ENCODE results near the gene KLHL29.

The KLHL29 gene

GRCh38 chr2:23684395-23685176 is 299.6 kb downstream of the KLHL29 start:
- no peak overlapping the region for H3K4me3 ChIP-seq (replicated peaks; ENCODE audit: low read depth, low read length)
- TF ChIP-seq, protein P1, sequence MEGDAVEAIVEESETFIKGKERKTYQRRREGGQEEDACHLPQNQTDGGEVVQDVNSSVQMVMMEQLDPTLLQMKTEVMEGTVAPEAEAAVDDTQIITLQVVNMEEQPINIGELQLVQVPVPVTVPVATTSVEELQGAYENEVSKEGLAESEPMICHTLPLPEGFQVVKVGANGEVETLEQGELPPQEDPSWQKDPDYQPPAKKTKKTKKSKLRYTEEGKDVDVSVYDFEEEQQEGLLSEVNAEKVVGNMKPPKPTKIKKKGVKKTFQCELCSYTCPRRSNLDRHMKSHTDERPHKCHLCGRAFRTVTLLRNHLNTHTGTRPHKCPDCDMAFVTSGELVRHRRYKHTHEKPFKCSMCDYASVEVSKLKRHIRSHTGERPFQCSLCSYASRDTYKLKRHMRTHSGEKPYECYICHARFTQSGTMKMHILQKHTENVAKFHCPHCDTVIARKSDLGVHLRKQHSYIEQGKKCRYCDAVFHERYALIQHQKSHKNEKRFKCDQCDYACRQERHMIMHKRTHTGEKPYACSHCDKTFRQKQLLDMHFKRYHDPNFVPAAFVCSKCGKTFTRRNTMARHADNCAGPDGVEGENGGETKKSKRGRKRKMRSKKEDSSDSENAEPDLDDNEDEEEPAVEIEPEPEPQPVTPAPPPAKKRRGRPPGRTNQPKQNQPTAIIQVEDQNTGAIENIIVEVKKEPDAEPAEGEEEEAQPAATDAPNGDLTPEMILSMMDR (IDR thresholded peaks at IDR 0.05; ENCODE audit: low read length, missing control alignments): no peak
- no peak for DNase-seq (ENCODE audit: low read depth)

- H3K4me3 ChIP-seq (replicated peaks; ENCODE audit: low read depth, low read length): no peak overlapping the region
- DNase-seq (ENCODE audit: low read depth): no peak
- TF ChIP-seq, protein P1 (IDR thresholded peaks at IDR 0.05; ENCODE audit: low read length, missing control alignments): no peak
Measured at GRCh38 chr2:23685181-23685580, 300.2 kb downstream of the KLHL29 start.

GRCh38 chr2:23685706-23686105 is 300.7 kb downstream of the KLHL29 start:
- DNase-seq (ENCODE audit: low read depth): no peak
- H3K4me3 ChIP-seq (replicated peaks; ENCODE audit: low read depth, low read length): no peak overlapping the region
- TF ChIP-seq, protein P1 (IDR thresholded peaks at IDR 0.05; ENCODE audit: low read length, missing control alignments): no peak

DNA sequence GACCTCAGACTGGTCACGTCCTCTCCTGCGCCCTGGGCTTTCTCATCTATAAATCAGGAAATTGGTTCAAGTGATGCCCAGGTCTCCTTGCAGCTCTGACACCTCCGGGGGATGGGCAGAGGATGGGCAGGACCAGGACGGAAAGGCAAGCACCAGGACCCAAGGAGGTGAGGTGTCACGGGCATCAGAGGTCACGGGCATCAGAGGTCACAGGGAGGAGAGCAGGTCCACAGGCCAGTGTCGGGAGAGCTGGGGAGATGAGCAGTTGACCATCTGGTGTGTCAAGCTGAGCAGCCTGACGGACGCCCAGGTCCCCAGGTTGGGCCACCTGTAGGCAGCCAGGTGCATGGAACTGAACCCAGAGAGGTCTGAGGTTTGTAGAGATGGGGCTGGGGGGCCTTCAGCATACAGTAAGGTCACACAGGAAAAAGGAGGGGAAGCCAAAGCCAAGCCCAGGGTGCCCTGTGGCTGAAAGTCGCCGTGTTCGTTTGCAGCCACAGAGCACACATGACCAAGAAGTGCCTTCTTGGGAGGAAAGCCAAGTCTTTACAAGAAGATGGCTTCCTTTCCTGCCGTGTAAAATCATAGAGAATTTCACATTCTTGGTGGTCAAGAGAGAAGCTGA is 301.5 kb downstream of the KLHL29 start:
- TF ChIP-seq, protein P1 (IDR thresholded peaks at IDR 0.05; ENCODE audit: low read length, missing control alignments): no peak
- no peak for DNase-seq (ENCODE audit: low read depth)
- no peak overlapping the region for H3K4me3 ChIP-seq (replicated peaks; ENCODE audit: low read depth, low read length)

GRCh38 chr2:23687214-23687613 is 302.2 kb downstream of the KLHL29 start:
- H3K4me3 ChIP-seq (replicated peaks; ENCODE audit: low read depth, low read length): no peak overlapping the region
- TF ChIP-seq, protein P1 (IDR thresholded peaks at IDR 0.05; ENCODE audit: low read length, missing control alignments): no peak
- no peak for DNase-seq (ENCODE audit: low read depth)

DNA sequence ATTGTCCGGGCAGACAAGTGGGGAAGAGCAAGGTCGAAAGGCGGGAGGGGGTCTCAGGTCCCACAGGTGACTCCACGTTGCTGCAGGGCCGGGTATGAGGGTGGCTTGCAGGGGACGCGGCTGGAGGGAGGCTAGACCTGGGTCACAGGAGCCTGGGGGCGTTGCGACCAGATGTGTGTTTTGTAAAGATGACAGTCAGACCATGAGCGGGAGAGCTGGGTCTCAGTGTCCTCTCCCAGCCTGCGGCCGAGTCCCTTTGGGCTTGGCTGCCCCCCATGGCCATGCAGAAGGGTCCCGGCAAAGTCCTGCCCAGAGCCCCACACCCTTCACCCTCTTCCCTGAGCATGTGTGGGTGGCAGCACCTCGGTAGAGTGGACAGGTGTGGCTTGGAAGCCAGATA is 302.7 kb downstream of the KLHL29 start:
- no peak overlapping the region for H3K4me3 ChIP-seq (replicated peaks; ENCODE audit: low read depth, low read length)
- TF ChIP-seq, protein P1 (IDR thresholded peaks at IDR 0.05; ENCODE audit: low read length, missing control alignments): no peak
- DNase-seq (ENCODE audit: low read depth): no peak

All from fibroblast of pulmonary artery (primary cell).